HCT116 (cell line): Measurements from ENCODE around the gene CLEC16A. TPM values are rescaled to one million over a fixed set of nuclear protein-coding genes. Genes with fewer than 3 reads are reported as not detected.

Experiments used
- ATAC-seq: fragments of 200-7000 bp; cut with Tn5 transposase; 2 replicates; pipeline ENCODE4 v1.9.1; 2020; ENCODE audit warnings: mild to moderate bottlenecking, moderate library complexity
- BruUV-seq: library from RNA; stranded (reverse); fragments of 400-500 nt; replicated peaks from 2 replicates; lab custom pipeline; 2021; lab: Mats Ljungman, UMichigan
- CTCF ChIA-PET: fragments of 300-600 bp; sonication (Branson Sonifier 250); formaldehyde crosslinking; loops from one replicate; lab custom pipeline; 2021; ENCODE audit warnings: antibody characterized with exemption; lab: Charles Lee
- POLR2A ChIA-PET: fragments of 300-600, 350-600 bp; sonication (Branson Sonifier 250); formaldehyde crosslinking; loops from one replicate; lab custom pipeline; 2021; ENCODE audit warnings: antibody characterized with exemption; lab: Charles Lee
- RAD21 ChIA-PET, 2 experiments: fragments of 300-600 bp; sonication (Branson Sonifier 250); formaldehyde crosslinking; loops; one replicate each; lab custom pipeline; 2023; ENCODE audit warnings: low total read pairs in 2 of 2; ENCODE audit not compliant: uncharacterized antibody in 2 of 2, unreplicated experiment in 2 of 2, low non-redundant PET in 1 of 2; lab: Charles Lee
- DNase-seq: peaks from one replicate; pipeline ENCODE4 v3.0.0-alpha.2; 2010; ENCODE audit warnings: low read depth, low spot score
- H2AFZ ChIP-seq: fragments of 200-600 bp; shearing (Covaris generic), sonication (generic); 2 replicates; pipeline ENCODE4 v1.6.1; 2017; ENCODE audit warnings: low read depth, mixed run types, mixed read lengths, antibody characterized with exemption, low read length; ENCODE audit not compliant: poor library complexity, severe bottlenecking
- H3K27ac ChIP-seq: 2 replicates; pipeline ENCODE4 v1.5.1; 2012; ENCODE audit warnings: low read depth, low read length
- H3K27me3 ChIP-seq: fragments of 200-600 bp; sonication (generic); 2 replicates; pipeline ENCODE4 v1.6.1; 2016; ENCODE audit warnings: mixed run types, low read length, mixed read lengths; ENCODE audit not compliant: insufficient read depth
- H3K36me3 ChIP-seq, 2 experiments: fragments of 200-500 bp in 1 of 2; fragments of 200-600 bp in 1 of 2; sonication (Bioruptor generic) in 1 of 2; sonication (generic) in 1 of 2; 2 replicates each; pipeline versions ENCODE4 v1.5.1 to v1.6.1; 2014 to 2016; ENCODE audit warnings: low read length in 2 of 2, inconsistent platforms in 1 of 2, mixed read lengths in 1 of 2, mixed run types in 1 of 2; ENCODE audit not compliant: insufficient read depth in 2 of 2, control insufficient read depth in 1 of 2
- H3K4me1 ChIP-seq, 2 experiments: fragments of 200-600 bp in 1 of 2; sonication (generic) in 1 of 2; 2 replicates each; pipeline versions ENCODE4 v1.5.1 to v1.6.1; 2012 to 2017; ENCODE audit warnings: low read length in 2 of 2, inconsistent platforms in 1 of 2, mild to moderate bottlenecking in 1 of 2, mixed read lengths in 1 of 2, mixed run types in 1 of 2, moderate library complexity in 1 of 2; ENCODE audit not compliant: insufficient read depth in 2 of 2, control insufficient read depth in 1 of 2
- H3K4me2 ChIP-seq: fragments of 200-600 bp; sonication (generic); 2 replicates; pipeline ENCODE4 v1.6.1; 2017; ENCODE audit warnings: mixed run types, low read length, mixed read lengths
- H3K4me3 ChIP-seq, 2 experiments: fragments of 200-600 bp in 1 of 2; sonication (generic) in 1 of 2; replicated peaks in 1 of 2; 2 replicates each; pipeline ENCODE4 v1.5.1; 2011 to 2016; ENCODE audit warnings: low read length in 2 of 2, control low read depth in 1 of 2, low read depth in 1 of 2, mild to moderate bottlenecking in 1 of 2, mixed read lengths in 1 of 2, mixed run types in 1 of 2
- H3K79me2 ChIP-seq: fragments of 200-600 bp; sonication (generic); 2 replicates; pipeline ENCODE4 v1.6.1; 2017; ENCODE audit warnings: mild to moderate bottlenecking, mixed run types, low read length, moderate library complexity, mixed read lengths; ENCODE audit not compliant: insufficient read depth
- H3K9ac ChIP-seq: fragments of 200-600 bp; sonication (generic); 2 replicates; pipeline ENCODE4 v1.6.1; 2016; ENCODE audit warnings: low read length, mixed read lengths
- H3K9me2 ChIP-seq: fragments of 200-600 bp; sonication (generic), shearing (Covaris generic); 2 replicates; pipeline ENCODE4 v1.6.1; 2017; ENCODE audit warnings: mixed run types, mild to moderate bottlenecking, moderate library complexity; ENCODE audit not compliant: insufficient read depth
- H3K9me3 ChIP-seq, 2 experiments: fragments of 200-500 bp in 1 of 2; fragments of 200-600 bp in 1 of 2; sonication (Bioruptor generic) in 1 of 2; sonication (generic) in 1 of 2; 2 replicates each; pipeline ENCODE4 v1.6.1; 2014 to 2017; ENCODE audit warnings: low read length in 2 of 2, mixed read lengths in 2 of 2, inconsistent platforms in 1 of 2, low read depth in 1 of 2, mild to moderate bottlenecking in 1 of 2, mixed run types in 1 of 2, moderate library complexity in 1 of 2; ENCODE audit not compliant: control insufficient read depth in 1 of 2, insufficient read depth in 1 of 2
- H4K20me1 ChIP-seq: fragments of 200-600 bp; sonication (generic), shearing (Covaris generic); 2 replicates; pipeline ENCODE4 v1.6.1; 2017; ENCODE audit warnings: mixed run types, mild to moderate bottlenecking, moderate library complexity; ENCODE audit not compliant: insufficient read depth
- EZH2 ChIP-seq: fragments of 200-600 bp; sonication (generic); IDR thresholded peaks from 2 replicates; pipeline ENCODE4 v1.6.1; 2017; ENCODE audit warnings: antibody characterized with exemption, mixed run types
- EZH2phosphoT487 ChIP-seq: fragments of 200-600 bp; IDR thresholded peaks from 2 replicates; pipeline ENCODE4 v1.6.1; 2018; ENCODE audit warnings: antibody characterized with exemption, borderline replicate concordance
- JUND ChIP-seq: IDR thresholded peaks from 2 replicates; pipeline ENCODE4 v1.6.1; 2012
- POLR2A ChIP-seq: IDR thresholded peaks from 2 replicates; pipeline ENCODE4 v1.7.0; 2011; ENCODE audit warnings: borderline replicate concordance; ENCODE audit not compliant: insufficient read depth, insufficient read length; ENCODE audit errors: extremely low read depth
- POLR2AphosphoS5 ChIP-seq: IDR thresholded peaks from 2 replicates; pipeline ENCODE4 v1.6.1; 2011; ENCODE audit warnings: mild to moderate bottlenecking, low read depth, low read length, moderate library complexity
- SIN3A ChIP-seq: IDR thresholded peaks from 2 replicates; pipeline ENCODE4 v1.6.1; 2012; ENCODE audit warnings: low read depth
- TCF7L2 ChIP-seq: IDR thresholded peaks from 2 replicates; pipeline ENCODE4 v1.7.0; 2011; ENCODE audit warnings: borderline replicate concordance, inconsistent platforms; ENCODE audit not compliant: insufficient read depth, insufficient read length; ENCODE audit errors: extremely low read depth
- ZFX ChIP-seq: fragments of 450-650 bp; IDR thresholded peaks from 2 replicates; pipeline ENCODE4 v1.6.1; 2017
- intact Hi-C: fragments of 100-400 bp; cut with micrococcal nuclease; formaldehyde crosslinking; loops from 2 replicates; pipeline ENCODE4 v1.10.0; 2022
- total RNA-seq: library from RNA; stranded (reverse); gene quantifications from one replicate; pipeline ENCODE4 v1.2.1, GENCODE V29; 2021; ENCODE audit not compliant: unreplicated experiment
- TF ChIP-seq, protein P1 (sequence below): IDR thresholded peaks from 2 replicates; pipeline ENCODE4 v1.6.1; 2012; ENCODE audit warnings: low read depth
- TF ChIP-seq, protein P2 (sequence below), 3 experiments: fragments of 200-600 bp in 1 of 3; sonication (generic) in 1 of 3; IDR thresholded peaks in 2 of 3; conservative IDR thresholded peaks in 1 of 3; 2 replicates each; pipeline ENCODE4 v1.5.1; 2012 to 2017; ENCODE audit warnings: low read depth in 2 of 3, low read length in 2 of 3, antibody characterized with exemption in 1 of 3, borderline replicate concordance in 1 of 3, control low read depth in 1 of 3, mild to moderate bottlenecking in 1 of 3, mixed read lengths in 1 of 3, mixed run types in 1 of 3, moderate library complexity in 1 of 3; ENCODE audit not compliant: insufficient read depth in 1 of 3

Gene CLEC16A
- total RNA-seq, 1 experiment from 2014 or later: 18.0 TPM

DNA sequence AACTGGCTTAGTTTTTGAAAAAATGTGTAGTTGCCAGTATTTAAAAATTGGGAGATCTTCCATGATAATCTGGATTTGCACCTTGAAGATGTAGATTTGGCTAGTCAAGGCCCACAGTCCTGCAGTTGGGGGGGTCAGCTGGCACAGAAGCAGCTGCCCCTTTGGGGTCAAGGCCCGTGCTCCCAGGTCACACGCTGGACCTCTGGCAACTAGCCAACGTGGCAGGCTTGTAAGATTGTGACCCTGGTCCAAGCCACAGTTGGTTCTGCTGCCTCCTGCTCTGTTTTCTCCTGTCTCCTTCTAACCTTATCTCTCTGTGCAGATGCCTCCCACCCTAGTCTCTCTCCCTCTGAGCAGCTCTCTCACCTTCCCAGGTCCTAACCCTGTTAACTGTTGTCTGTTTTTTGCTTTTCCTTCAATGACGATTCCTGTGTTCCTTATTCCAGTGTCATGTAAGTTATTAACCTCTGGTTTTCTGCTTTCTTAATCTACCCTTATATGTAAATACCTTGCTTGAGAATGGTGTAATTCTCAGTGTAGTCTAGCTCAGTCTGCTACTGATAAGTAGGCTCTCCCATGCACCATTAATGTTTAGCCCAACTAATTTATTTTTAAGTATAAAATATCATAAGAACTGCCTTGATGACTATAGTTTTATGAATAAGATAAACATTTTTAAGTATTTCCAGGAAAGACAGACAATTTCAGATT, 27.9 kb downstream of the CLEC16A start:
- no peak for TF ChIP-seq ZFX
- TF ChIP-seq EZH2: no peak
- TF ChIP-seq POLR2A: no peak
- TF ChIP-seq EZH2phosphoT487: no peak
- TF ChIP-seq SIN3A: no peak
- TF ChIP-seq, protein P1, sequence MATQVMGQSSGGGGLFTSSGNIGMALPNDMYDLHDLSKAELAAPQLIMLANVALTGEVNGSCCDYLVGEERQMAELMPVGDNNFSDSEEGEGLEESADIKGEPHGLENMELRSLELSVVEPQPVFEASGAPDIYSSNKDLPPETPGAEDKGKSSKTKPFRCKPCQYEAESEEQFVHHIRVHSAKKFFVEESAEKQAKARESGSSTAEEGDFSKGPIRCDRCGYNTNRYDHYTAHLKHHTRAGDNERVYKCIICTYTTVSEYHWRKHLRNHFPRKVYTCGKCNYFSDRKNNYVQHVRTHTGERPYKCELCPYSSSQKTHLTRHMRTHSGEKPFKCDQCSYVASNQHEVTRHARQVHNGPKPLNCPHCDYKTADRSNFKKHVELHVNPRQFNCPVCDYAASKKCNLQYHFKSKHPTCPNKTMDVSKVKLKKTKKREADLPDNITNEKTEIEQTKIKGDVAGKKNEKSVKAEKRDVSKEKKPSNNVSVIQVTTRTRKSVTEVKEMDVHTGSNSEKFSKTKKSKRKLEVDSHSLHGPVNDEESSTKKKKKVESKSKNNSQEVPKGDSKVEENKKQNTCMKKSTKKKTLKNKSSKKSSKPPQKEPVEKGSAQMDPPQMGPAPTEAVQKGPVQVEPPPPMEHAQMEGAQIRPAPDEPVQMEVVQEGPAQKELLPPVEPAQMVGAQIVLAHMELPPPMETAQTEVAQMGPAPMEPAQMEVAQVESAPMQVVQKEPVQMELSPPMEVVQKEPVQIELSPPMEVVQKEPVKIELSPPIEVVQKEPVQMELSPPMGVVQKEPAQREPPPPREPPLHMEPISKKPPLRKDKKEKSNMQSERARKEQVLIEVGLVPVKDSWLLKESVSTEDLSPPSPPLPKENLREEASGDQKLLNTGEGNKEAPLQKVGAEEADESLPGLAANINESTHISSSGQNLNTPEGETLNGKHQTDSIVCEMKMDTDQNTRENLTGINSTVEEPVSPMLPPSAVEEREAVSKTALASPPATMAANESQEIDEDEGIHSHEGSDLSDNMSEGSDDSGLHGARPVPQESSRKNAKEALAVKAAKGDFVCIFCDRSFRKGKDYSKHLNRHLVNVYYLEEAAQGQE: no peak
- no peak for TF ChIP-seq POLR2AphosphoS5
- TF ChIP-seq JUND: no peak
- TF ChIP-seq, protein P2, sequence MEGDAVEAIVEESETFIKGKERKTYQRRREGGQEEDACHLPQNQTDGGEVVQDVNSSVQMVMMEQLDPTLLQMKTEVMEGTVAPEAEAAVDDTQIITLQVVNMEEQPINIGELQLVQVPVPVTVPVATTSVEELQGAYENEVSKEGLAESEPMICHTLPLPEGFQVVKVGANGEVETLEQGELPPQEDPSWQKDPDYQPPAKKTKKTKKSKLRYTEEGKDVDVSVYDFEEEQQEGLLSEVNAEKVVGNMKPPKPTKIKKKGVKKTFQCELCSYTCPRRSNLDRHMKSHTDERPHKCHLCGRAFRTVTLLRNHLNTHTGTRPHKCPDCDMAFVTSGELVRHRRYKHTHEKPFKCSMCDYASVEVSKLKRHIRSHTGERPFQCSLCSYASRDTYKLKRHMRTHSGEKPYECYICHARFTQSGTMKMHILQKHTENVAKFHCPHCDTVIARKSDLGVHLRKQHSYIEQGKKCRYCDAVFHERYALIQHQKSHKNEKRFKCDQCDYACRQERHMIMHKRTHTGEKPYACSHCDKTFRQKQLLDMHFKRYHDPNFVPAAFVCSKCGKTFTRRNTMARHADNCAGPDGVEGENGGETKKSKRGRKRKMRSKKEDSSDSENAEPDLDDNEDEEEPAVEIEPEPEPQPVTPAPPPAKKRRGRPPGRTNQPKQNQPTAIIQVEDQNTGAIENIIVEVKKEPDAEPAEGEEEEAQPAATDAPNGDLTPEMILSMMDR (IDR thresholded peaks at IDR 0.05 in 2 of 3, conservative IDR thresholded peaks at IDR 0.05 in 1 of 3; ENCODE audit: borderline replicate concordance in 1 of 3, insufficient read depth in 1 of 3, low read depth in 2 of 3, low read length in 2 of 3): no peak
- TF ChIP-seq TCF7L2: no peak
- DNase-seq: no peak
- CTCF ChIA-PET: interaction anchor here (1.2 to 2.5 kb wide), 3 partner anchors 284 to 384 kb away, joined by 3 to 18 read pairs (median 5); partner anchors contain the start of gene SOCS1
- no peaks in the 10 kb centered on the region for H4K20me1 ChIP-seq
- H3K4me3 ChIP-seq: no peak overlapping the region
- H3K27ac ChIP-seq: no peak overlapping the region
- H3K27me3 ChIP-seq: no peaks in the 10 kb centered on the region
- no peaks in the 10 kb centered on the region for H3K9me3 ChIP-seq
- RAD21 ChIA-PET: interaction anchor here in 1 of 2 experiments (2.7 kb wide), 1 partner anchor 284 kb away, joined by 19 read pairs; the partner anchor contains the start of gene SOCS1
- no peaks in the 10 kb centered on the region for H3K79me2 ChIP-seq
- H3K4me2 ChIP-seq: no peak overlapping the region
- BruUV-seq: no TSS peak
- H2AFZ ChIP-seq: no peak overlapping the region
- peaks cover 2 to 14% of the 10 kb centered on the region in 2 experiments; a peak in 1 of 4 replicates for H3K36me3 ChIP-seq
- no peaks in the 10 kb centered on the region; a peak in 1 of 4 replicates for H3K4me1 ChIP-seq
- H3K9me2 ChIP-seq: no peaks in the 10 kb centered on the region
- no peak overlapping the region for H3K9ac ChIP-seq
- no peak for ATAC-seq
- POLR2A ChIA-PET: interaction anchor here (1.2 kb wide), 1 partner anchor 284 kb away, joined by 5 read pairs; the partner anchor contains the start of gene SOCS1
- intact Hi-C loops: loop anchor here (5.0 kb wide), 1 partner anchor 840 kb away; no protein-coding TSS in a partner anchor
